GM12875 (cell line): ENCODE results near the gene SLC25A26.

Experiments
- H3K4me3 ChIP-seq: one replicate; pipeline ENCODE4 v1.5.1; 2011; ENCODE audit warnings: low read depth, low read length, control low read depth
- CTCF ChIP-seq: IDR thresholded peaks from 2 replicates; pipeline ENCODE4 v1.5.1; 2011; ENCODE audit warnings: low read depth, mild to moderate bottlenecking, control low read depth, inconsistent platforms, low read length, moderate library complexity, borderline replicate concordance; ENCODE audit not compliant: insufficient read depth

Gene SLC25A26, protein sequence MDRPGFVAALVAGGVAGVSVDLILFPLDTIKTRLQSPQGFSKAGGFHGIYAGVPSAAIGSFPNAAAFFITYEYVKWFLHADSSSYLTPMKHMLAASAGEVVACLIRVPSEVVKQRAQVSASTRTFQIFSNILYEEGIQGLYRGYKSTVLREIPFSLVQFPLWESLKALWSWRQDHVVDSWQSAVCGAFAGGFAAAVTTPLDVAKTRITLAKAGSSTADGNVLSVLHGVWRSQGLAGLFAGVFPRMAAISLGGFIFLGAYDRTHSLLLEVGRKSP

DNA sequence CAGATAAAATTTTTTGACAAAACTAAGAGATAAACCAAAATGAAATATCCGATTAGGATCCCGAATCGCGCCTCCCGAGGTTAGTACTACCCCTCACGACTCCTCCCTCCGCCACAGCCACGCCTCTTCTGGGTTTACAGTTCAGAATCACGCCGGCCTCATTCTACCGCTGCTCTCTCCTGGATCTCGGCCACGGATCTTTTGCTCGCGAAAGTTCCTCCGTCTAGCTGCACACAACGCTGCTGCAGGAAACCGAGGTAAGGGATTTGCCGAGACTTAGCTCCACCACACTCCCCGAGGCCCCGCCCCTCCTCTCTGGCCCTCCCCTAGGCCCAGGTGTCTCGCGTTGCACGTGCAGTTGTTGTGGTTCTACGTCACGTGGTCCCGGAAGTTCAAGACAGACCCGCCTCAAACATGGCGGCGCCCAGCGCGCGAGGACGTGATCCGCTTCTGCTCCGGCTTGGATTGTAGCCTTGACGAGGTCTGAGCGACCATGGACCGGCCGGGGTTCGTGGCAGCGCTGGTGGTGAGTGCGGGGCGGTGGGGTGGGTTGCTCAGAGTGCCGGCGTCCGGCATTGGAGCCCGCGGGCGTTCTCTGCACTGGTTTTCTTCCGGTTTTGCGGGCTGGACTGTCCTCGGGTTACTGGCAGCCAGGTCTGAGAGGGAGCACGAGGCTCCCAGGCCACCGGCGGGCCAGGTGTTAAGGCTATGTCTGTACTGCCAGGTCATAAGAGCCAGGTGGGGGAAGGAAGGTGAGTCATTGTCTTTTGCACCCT is at the start of gene SLC25A26:
TSS of gene SLC25A26 (plus strand) at position 400 of the 776 bp plus-strand sequence. CDS start at position 494, 94 bp downstream.
- no peak for TF ChIP-seq CTCF
- H3K4me3 ChIP-seq: peak within 1 kb of the TSS; percentile 66

GRCh38 chr3:66172394-66172793 is 48.4 kb upstream of the SLC25A26 start:
- no peak overlapping the region for H3K4me3 ChIP-seq
- no peak for TF ChIP-seq CTCF

GRCh38 chr3:66177026-66177425 is 43.8 kb upstream of the SLC25A26 start:
- no peak overlapping the region for H3K4me3 ChIP-seq
- TF ChIP-seq CTCF: no peak

DNA sequence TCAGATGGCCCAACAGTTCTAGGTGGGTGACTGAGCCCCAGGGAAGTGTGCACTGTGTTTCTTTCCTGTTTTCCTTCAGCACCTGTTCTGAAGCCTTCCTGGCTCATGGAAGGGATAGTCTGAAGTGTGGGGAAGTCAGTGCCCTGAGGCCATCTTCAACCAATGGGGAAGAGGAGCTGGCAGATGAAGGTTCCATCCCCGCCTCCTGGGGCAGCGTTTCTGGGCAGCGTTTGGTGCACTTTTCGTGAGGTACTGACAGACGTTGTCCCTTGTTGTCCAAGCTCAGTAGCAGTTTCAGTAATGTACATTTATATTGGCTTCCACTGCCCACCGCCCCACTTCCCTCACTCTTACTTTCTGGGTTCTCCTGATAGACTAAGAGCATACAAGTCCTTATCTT is 42.6 kb upstream of the SLC25A26 start:
- no peak overlapping the region for H3K4me3 ChIP-seq
- TF ChIP-seq CTCF: no peak

DNA sequence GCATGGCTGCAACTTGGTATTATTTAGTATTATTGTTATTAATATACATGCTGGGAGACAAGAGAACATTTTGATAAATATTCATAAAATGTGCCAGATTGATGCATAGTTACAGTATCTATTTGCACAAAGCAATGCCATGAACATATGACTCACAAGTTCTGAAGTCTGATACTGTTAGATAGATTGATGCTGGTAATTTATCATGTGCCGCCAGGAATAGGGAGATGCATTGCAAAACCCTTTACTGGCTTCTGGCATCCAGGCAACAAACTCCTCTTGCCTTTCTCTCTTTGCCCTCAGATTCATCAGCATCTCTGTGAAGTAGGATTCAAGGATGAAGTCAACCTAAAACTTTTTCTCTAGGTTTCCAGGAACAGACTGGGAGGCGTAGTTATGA is 41.0 kb upstream of the SLC25A26 start:
- no peak for TF ChIP-seq CTCF
- H3K4me3 ChIP-seq: no peak overlapping the region

- TF ChIP-seq CTCF: no peak
Measured at GRCh38 chr3:66181764-66182163, 39.0 kb upstream of the SLC25A26 start.

GRCh38 chr3:66182246-66182645 is 38.6 kb upstream of the SLC25A26 start:
- H3K4me3 ChIP-seq: no peak overlapping the region
- no peak for TF ChIP-seq CTCF

More at GRCh38 chr3:66181764-66182163, 39.0 kb upstream of the SLC25A26 start:
- H3K4me3 ChIP-seq: no peak overlapping the region
